Measurements from ENCODE around the gene FSTL4. TPM values are rescaled to one million over a fixed set of nuclear protein-coding genes. Genes with fewer than 3 reads are reported as not detected.

Gene FSTL4
- total RNA-seq, 1 experiment from 2014 or later = 2.7 TPM

DNA sequence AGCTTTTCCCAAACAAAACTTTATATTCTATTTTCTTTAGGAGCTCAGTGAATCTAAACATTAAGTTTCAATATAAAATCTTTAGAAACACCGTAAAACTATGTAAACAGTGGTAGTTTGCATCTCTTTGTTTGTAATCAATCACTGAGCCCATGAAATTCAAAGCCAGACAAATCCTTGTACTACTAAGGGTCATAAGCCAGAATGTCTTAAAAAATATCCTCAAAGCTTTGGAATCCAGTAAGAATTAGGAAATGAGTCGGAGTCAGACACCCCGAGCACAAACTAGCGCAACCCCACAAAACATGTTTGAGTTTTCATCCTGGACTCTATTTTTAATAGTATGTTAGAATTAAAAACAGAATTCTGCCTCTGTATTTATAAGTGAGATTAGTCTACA is 406.7 kb downstream of the FSTL4 start:
- BruUV-seq (replicated peaks) = no TSS peak
- H3K4me1 Mint-ChIP-seq (ENCODE audit: low read depth, unreplicated experiment) = no peaks in the 10 kb centered on the region
- no peak overlapping the region for H3K27ac Mint-ChIP-seq (ENCODE audit: unreplicated experiment)

DNA sequence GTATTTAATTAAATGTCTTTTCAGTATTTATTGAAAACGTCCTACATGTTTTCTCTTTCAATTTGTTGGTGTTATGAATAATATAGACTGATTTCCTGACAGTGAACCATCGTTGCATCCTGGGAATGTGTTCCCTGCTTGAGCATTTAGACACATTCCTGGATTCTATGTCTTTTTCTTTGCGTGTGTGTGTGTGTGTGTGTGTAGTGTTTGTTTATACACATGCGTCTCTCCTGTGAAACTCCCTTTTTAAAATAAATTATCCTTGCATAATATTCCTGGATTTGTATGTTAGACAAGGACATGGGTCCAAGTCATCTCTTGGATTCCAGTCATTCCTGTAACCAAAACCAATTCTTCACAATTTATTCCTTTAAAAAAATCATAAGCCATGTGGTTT is 407.1 kb downstream of the FSTL4 start:
- BruUV-seq (replicated peaks) = no TSS peak
- Histone ChIP-seq H3K4me1 (no peaks in the 10 kb centered on the region), H3K4me3 (ENCODE audit: low read depth, low read length) (no peak overlapping the region), H3K36me3 (ENCODE audit: control insufficient read depth, insufficient read depth, low read length) (no peaks in the 10 kb centered on the region), H3K9me3 (no peaks in the 10 kb centered on the region), H3K27me3 (replicated peaks; ENCODE audit: control insufficient read depth, insufficient read depth, low read length) (peaks cover under 1% of the 10 kb centered on the region; the same call in 1 of the 2 replicates)
- DNase-seq = no peak
- no peak for TF ChIP-seq CTCF (IDR thresholded peaks at IDR 0.05; ENCODE audit: insufficient read depth in 1 of 2, low read depth in 1 of 2, low read length in 1 of 2, severe bottlenecking in 1 of 2, unreplicated experiment in 1 of 2)
- no peaks in the 10 kb centered on the region for H3K4me1 Mint-ChIP-seq (ENCODE audit: low read depth, unreplicated experiment)
- intact Hi-C loops (cut with micrococcal nuclease; ENCODE audit: unreplicated experiment) = no loop called here
- POLR2A ChIA-PET = no interaction called here
- H3K4me3 Mint-ChIP-seq (ENCODE audit: unreplicated experiment) = no peak overlapping the region
- peaks cover 5% of the 10 kb centered on the region for H3K27me3 Mint-ChIP-seq (ENCODE audit: insufficient read depth, unreplicated experiment)
- CTCF ChIA-PET = no interaction called here
- no peak overlapping the region for H3K27ac Mint-ChIP-seq (ENCODE audit: unreplicated experiment)
- no peaks in the 10 kb centered on the region for H3K9me3 Mint-ChIP-seq (ENCODE audit: unreplicated experiment)
- H3K36me3 Mint-ChIP-seq (ENCODE audit: insufficient read depth, unreplicated experiment) = no peaks in the 10 kb centered on the region

More for the DNA sequence above, 406.7 kb downstream of the FSTL4 start:
- intact Hi-C loops (cut with micrococcal nuclease; ENCODE audit: unreplicated experiment) = no loop called here
- DNase-seq = no peak
- peaks cover 5% of the 10 kb centered on the region for H3K27me3 Mint-ChIP-seq (ENCODE audit: insufficient read depth, unreplicated experiment)
- no peaks in the 10 kb centered on the region for H3K4me1 ChIP-seq
- no peak overlapping the region for H3K4me3 Mint-ChIP-seq (ENCODE audit: unreplicated experiment)
- no peaks in the 10 kb centered on the region for H3K9me3 ChIP-seq
- peaks cover 1% of the 10 kb centered on the region; the same call in 1 of the 2 replicates for H3K27me3 ChIP-seq (replicated peaks; ENCODE audit: control insufficient read depth, insufficient read depth, low read length)
- no peaks in the 10 kb centered on the region for H3K36me3 ChIP-seq (ENCODE audit: control insufficient read depth, insufficient read depth, low read length)
- no peaks in the 10 kb centered on the region for H3K9me3 Mint-ChIP-seq (ENCODE audit: unreplicated experiment)
- no peak for TF ChIP-seq CTCF (IDR thresholded peaks at IDR 0.05; ENCODE audit: insufficient read depth in 1 of 2, low read depth in 1 of 2, low read length in 1 of 2, severe bottlenecking in 1 of 2, unreplicated experiment in 1 of 2)
- CTCF ChIA-PET = no interaction called here
- H3K4me3 ChIP-seq (ENCODE audit: low read depth, low read length) = no peak overlapping the region
- POLR2A ChIA-PET = no interaction called here
- no peaks in the 10 kb centered on the region for H3K36me3 Mint-ChIP-seq (ENCODE audit: insufficient read depth, unreplicated experiment)

GRCh38 chr5:133203317-133204305 is 408.7 kb downstream of the FSTL4 start:
- Histone ChIP-seq H3K4me3 (ENCODE audit: low read depth, low read length) (no peak overlapping the region), H3K4me1 (no peaks in the 10 kb centered on the region), H3K27me3 (replicated peaks; ENCODE audit: control insufficient read depth, insufficient read depth, low read length) (no peaks in the 10 kb centered on the region), H3K36me3 (ENCODE audit: control insufficient read depth, insufficient read depth, low read length) (no peaks in the 10 kb centered on the region), H3K9me3 (no peaks in the 10 kb centered on the region)
- H3K4me1 Mint-ChIP-seq (ENCODE audit: low read depth, unreplicated experiment) = no peaks in the 10 kb centered on the region
- no peak overlapping the region for H3K27ac Mint-ChIP-seq (ENCODE audit: unreplicated experiment)
- H3K4me3 Mint-ChIP-seq (ENCODE audit: unreplicated experiment) = no peak overlapping the region
- H3K9me3 Mint-ChIP-seq (ENCODE audit: unreplicated experiment) = no peaks in the 10 kb centered on the region
- H3K36me3 Mint-ChIP-seq (ENCODE audit: insufficient read depth, unreplicated experiment) = no peaks in the 10 kb centered on the region
- ChIA-PET CTCF (interaction anchor here (1.5 kb wide), 1 partner anchor 22 kb away, joined by 3 read pairs; no protein-coding TSS in a partner anchor), POLR2A (no interaction called here)
- peaks cover 5% of the 10 kb centered on the region for H3K27me3 Mint-ChIP-seq (ENCODE audit: insufficient read depth, unreplicated experiment)
- no peak for DNase-seq
- intact Hi-C loops (cut with micrococcal nuclease; ENCODE audit: unreplicated experiment) = no loop called here
- no TSS peak for BruUV-seq (replicated peaks)
- no peak for TF ChIP-seq CTCF (IDR thresholded peaks at IDR 0.05; ENCODE audit: insufficient read depth in 1 of 2, low read depth in 1 of 2, low read length in 1 of 2, severe bottlenecking in 1 of 2, unreplicated experiment in 1 of 2)
